GM19328 (cell line): ENCODE measurements around the gene RCVRN.

Source experiments
- ATAC-seq: cut with Tn5 transposase; IDR thresholded peaks from one replicate; pipeline ENCODE4 v1.9.1; 2021; ENCODE audit warnings: mild to moderate bottlenecking, moderate library complexity; ENCODE audit not compliant: unreplicated experiment

The RCVRN gene

DNA sequence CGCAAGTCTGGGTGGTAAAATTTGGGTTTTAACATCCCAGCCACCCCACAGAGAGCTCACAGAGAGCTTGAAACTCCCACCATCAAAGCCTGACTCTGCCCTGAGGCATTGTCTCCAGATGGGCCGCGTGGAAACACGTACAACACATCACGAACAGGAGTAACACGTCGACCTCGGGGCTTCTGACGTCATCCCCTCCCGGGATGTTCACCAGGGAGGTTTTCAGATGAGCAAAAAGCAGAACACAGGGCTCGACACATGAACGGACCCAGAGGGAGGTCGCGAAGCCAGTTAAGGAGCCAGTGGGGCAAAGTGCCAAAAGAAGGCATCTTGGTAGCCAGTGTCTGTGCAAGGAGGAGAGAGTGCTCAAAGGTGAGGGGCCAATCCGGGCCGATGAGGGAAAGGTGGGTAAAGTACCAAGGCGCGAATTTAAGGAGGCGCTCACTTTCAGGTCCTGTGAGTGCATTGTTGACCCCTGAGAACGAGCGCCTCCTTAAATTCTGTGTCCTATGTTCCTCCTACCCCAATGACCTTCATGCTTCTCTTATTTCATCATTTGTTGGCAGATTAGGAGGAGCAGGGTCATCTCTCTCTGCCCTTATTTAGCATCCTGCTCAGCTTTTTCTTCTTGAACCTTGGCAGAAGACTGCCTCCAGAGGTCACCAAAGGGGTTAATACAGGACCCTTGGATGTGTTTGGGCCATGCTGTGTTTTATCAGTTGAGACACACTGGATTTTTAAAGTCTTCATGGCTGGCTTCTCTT, 5.6 kb downstream of the RCVRN start:
- ATAC-seq: no peak

DNA sequence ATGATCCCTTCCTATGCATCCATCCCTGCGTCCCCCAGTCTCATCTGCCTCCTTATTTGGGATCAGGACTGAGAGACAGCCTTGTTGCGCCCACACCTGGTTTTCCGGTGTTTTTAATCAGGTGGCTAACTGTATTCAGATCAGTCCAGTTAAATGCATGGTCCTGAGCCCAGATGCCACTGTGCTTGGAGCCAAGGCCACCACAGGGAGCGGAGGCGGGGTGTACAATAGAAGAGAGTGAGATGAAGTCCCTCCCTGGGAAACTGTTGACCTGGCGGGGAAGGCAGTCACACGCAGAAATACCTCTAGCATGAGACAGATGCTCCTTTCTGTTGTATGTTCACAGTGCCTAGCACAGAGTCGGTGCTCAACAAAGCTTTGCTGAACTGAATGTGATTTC, 6.3 kb downstream of the RCVRN start:
- no peak for ATAC-seq

DNA sequence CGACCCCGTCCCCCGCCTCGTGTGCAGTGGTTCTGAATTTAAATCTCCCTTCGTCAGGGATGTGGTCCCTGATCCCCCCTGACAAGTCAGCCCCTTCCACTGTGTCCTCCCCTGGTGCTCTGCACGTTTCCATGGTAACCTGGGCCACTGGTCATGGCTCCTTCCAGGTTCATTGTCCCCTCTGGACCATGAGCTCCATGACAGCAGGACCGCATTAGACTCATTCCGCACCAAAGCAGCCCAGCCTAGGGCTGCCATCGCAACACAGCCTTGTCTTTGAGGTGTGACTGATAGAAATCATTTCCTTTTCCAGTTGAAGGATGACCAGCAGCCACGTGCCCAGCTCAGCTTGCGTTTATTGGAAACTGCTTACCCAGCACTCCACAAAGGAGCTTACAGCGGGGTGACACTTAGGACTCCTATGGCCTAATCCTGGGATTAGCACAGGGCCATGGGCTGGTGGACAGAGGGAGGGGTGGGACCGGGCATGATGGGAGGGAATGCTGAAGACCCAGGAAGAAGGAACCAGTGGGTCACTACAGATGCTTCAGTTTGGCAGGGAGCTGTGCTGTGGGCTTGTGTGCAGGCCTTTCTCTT, 7.6 kb downstream of the RCVRN start:
- ATAC-seq: no peak

- no peak for ATAC-seq
Observed at GRCh38 chr17:9895923-9896322, 9.1 kb downstream of the RCVRN start.

DNA sequence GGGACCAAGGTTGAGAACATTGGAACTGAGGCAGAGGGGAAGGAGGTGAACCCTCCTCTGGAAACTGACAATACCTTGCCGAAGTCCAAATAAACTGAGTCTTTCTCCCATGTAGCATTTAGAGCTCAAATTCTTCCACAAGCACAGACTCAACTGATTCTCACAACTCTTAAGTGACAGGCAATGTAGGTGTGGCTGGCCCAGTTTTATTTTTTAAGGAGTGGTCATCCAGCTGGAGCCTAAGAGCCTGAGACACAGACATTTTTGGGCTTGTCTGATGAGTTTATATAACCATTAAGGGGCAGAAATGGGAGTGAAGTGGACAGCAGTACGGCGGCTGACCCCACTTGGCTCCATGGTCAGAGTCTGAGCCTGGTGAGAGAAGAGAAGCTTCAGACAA, 10.8 kb downstream of the RCVRN start:
- no peak for ATAC-seq

GRCh38 chr17:9893411-9894012, 11.6 kb downstream of the RCVRN start:
- no peak for ATAC-seq

DNA sequence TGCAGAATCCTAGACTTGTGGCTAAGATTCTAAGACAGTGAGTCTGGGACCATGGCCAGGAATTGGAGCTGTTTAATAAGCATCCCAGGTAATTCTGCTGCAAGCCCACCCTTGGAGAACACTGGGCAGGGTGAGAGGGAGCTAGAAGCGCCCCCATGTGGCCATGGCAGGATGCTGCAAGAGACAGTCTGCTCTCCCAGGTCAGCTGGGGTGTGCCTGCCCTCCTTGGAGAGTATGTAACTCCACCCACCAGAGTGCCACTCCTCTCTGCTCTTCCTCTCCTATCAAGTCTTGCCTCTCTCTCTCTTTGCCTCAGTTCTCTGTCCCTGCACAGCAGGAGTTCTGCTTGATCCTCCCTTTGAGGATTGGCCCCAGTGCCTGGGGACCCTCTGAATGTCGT, 14.9 kb downstream of the RCVRN start:
- ATAC-seq: no peak

DNA sequence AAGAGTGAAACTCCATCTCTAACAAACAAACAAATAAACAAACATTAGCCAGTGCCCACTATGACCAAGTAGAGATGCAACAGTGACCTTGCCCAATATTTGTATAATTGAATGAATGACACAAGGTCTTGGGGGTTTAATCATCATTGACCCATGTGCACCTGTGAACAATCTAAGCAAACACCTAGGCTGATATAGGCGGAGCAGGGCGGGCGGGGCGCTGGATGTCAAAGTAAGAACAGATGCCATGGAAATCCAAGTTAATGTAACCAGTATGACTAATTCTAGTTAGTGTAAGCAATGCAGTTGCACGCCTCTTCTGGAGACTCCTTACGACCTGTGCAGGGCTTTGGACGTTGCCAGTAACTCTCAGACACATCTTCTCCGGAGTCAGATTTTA, 17.6 kb downstream of the RCVRN start:
- no peak for ATAC-seq

- ATAC-seq: no peak
Observed at GRCh38 chr17:9886141-9886930, 18.7 kb downstream of the RCVRN start.

DNA sequence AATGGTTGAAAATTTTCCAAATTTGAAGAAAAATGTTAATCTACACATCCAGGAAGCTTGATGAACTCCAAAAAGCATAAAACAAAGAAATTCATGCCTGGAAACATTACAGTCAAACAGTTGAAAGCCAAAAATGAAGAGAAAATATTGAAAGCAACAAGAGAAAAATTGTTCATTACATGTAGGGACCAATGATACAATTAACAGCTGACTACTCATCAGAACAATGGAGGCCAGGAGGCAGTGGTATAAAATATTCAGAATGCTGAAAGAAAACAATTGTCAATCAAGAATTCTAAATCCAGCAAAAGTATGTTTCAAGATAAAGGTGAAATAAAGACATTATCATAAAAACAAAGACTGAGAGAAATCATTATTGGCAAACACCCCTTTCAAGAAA, 21.6 kb downstream of the RCVRN start:
- ATAC-seq: no peak

DNA sequence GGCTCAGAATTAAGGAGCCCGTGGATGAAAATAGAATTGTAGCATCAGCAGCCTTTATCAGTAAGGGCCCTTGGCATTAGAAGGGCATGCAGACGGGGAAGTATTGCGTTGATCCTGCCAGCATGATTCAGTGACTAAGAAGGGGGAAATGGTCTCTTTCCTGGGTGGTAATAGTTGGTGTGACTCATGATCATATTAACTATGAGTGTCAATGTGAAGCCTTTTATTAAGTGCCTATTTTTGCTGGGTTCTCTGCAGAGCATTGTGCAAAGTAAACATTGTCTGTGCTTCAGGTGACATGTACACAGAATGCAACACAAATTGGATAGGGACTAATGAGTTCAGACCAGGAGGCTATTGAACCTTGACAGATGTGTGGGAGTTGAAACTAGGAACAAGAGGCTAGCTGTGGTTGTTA, 24.5 kb downstream of the RCVRN start:
- ATAC-seq: peak; percentile 58

DNA sequence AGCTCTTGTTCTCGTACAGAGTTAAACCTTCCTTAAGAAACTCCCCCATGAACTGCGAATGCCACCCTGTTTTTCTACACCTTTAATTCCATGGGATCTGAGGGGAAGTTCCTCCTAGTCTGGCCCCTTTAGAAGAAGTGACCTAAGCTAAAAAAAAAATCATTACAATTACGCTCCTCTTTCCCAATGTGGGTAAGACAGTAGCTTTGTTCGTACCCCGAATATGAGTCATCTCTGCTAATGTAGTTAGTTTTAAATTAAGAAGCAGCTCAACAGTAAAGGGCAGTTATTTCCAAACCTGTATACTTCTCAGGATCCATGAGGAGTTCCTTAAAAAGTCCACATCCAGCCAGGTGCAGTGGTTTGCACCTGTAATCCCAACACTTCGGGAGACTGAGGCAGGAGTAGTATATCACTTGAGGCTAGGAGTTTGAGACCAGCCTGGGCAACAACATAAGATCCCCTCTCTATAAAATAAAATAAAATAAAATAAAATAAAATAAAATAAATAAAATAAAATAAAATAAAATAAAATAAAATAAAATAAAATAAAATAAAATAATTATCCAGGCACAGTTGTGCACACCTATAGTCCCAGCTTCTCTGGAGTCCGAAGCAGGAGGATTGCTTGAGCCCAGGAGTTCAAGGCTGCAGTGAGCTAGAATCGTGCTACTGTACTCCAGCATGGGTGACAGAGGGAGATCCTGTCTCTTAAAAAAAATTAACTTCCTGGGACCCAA, 26.1 kb downstream of the RCVRN start:
- no peak for ATAC-seq

DNA sequence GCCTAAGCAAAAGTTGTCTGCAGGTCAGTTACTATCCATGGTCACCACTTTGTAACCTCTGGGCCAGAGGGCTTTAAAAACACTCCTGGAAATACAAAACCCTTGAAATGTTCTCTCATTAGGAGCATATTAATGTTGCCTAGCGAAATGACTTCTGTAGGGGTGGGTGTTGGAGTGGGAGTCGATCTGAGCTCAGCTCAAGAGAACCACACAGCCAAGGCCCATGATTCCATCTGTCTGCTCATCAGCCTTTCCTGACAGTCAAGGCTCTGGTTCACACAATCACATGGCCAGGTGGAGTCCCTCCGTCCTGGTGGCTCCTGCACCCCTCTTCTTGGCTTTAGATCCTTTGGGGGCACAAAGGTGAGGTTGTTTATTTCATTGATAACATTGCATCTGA, 26.7 kb downstream of the RCVRN start:
- ATAC-seq: no peak

GRCh38 chr17:9875441-9875840, 29.6 kb downstream of the RCVRN start:
- ATAC-seq: no peak

DNA sequence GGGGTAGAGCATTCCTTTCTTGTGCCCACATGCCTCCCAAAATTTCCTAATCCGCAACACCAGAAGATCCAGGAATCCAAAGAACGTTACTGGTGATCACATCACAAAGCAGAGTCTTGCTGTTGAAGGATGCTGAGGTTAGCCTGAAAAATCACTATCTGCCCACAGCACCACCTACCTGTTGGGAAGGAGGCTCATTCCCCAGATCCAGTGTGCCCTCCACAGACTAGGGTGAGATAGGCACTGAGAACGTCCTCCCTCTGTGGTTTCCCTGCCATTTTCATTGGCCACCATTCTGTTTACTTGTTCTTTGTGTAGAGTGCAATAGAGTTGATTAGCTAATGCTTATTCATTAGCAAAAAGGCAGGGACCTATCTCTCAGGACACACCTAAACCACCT, 30.3 kb downstream of the RCVRN start:
- no peak for ATAC-seq

- no peak for ATAC-seq
Observed at GRCh38 chr17:9872852-9873251, 32.2 kb downstream of the RCVRN start.

DNA sequence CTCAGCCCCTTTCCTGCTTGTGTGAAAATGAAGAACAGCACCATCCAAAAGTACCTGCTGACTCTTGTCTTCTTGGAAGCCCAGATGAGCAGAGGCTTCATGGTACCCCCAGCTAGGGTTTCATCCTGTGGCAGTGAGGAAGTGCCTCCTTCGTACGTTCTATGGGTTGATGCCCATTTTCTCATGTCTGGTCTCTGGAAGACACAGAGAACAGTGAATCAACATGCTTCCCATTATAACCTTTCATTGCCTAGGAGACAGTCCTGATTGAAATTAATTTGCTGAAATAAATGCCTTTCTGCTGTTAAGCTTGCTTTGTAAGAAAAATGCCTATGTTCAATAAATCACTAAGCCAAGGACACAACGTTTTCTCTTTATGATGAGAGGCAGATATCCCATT, 36.5 kb downstream of the RCVRN start:
- no peak for ATAC-seq

GRCh38 chr17:9865586-9865985, 39.5 kb downstream of the RCVRN start:
- no peak for ATAC-seq

GRCh38 chr17:9862949-9863348, 42.1 kb downstream of the RCVRN start:
- no peak for ATAC-seq

DNA sequence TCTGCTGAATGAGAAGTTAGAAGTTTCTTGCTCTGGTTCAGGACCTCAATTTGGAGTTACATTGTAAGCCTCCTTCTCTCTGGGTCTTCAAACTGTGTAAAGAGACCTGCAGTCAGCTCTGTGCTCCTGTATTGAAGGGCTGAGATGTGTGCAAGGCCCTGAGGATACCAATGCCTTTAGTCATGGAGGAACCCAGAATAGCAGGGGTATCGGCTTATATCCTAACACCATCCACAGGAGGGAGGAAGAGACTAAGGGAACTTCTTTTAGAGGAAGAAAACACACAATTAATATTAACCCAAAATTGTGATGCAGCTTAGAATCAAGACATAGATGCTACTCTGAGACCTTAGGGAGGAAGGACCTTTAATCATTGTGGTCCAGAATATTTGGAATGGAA, 42.9 kb downstream of the RCVRN start:
- ATAC-seq: no peak

DNA sequence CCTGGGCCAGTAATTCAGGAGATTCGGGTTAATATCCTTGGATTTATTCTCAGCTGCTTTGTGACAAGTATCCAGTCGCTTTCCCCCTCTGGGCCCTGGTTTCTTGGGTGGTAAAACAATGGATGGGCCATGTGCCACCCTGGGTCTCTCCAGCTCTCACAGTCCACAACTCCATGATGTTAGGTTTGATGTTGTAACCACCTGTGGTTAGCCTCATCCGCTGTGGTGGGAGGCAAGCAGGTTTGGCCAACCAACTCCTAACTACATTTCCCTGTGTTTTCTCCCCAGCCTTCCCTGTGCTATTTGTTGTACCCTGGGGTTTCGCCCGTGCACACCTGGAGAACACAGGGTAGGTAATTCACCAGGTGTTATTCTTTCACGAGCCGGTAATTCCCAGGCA, 44.2 kb downstream of the RCVRN start:
- ATAC-seq: no peak
